HepG2 (cell line): ENCODE measurements around the gene WNK1. TPM values are rescaled to one million over a fixed set of nuclear protein-coding genes. Genes with fewer than 3 reads are reported as not detected.

Experiments
- ATRX ChIP-seq: sonication (generic); formaldehyde crosslinking; IDR thresholded peaks from 2 replicates; pipeline ENCODE4 v1.4.0; 2020; ENCODE audit warnings: missing genetic modification reagents, borderline replicate concordance
- FOXA1 ChIP-seq, 2 experiments: fragments of 450-650 bp in 1 of 2; sonication (generic) in 1 of 2; formaldehyde crosslinking in 1 of 2; IDR thresholded peaks; 2 replicates each; pipeline versions ENCODE4 v1.4.0 to v1.6.1; 2016 to 2020; ENCODE audit warnings: missing genetic modification reagents in 1 of 2
- IRX3 ChIP-seq: sonication (generic); formaldehyde crosslinking; IDR thresholded peaks from 2 replicates; pipeline ENCODE4 v1.8.1; 2023; ENCODE audit warnings: mild to moderate bottlenecking, low read depth, missing genetic modification reagents, borderline replicate concordance
- RNF219 ChIP-seq: sonication (generic); formaldehyde crosslinking; IDR thresholded peaks from 2 replicates; pipeline ENCODE4 v1.5.0; 2020; ENCODE audit warnings: mild to moderate bottlenecking, missing genetic modification reagents
- SP4 ChIP-seq: sonication (generic); formaldehyde crosslinking; IDR thresholded peaks from 2 replicates; pipeline ENCODE4 v1.8.1; 2023; ENCODE audit warnings: mild to moderate bottlenecking, missing genetic modification reagents
- ZBTB2 ChIP-seq: sonication (generic); formaldehyde crosslinking; IDR thresholded peaks from 2 replicates; pipeline ENCODE4 v1.8.0; 2022; ENCODE audit warnings: low read depth, missing genetic modification reagents
- ZHX2 ChIP-seq, 2 experiments: sonication (generic) in 1 of 2; formaldehyde crosslinking in 1 of 2; IDR thresholded peaks; 2 replicates each; pipeline versions ENCODE4 v1.6.1 to v1.9.0; 2014 to 2022; ENCODE audit warnings: antibody characterized with exemption in 1 of 2, borderline replicate concordance in 1 of 2, inconsistent platforms in 1 of 2, low read depth in 1 of 2, missing genetic modification reagents in 1 of 2
- ZNF276 ChIP-seq: sonication (generic); formaldehyde crosslinking; IDR thresholded peaks from 2 replicates; pipeline ENCODE4 v1.4.0; 2020; ENCODE audit warnings: mild to moderate bottlenecking, low read depth, missing genetic modification reagents
- polyA plus RNA-seq, 8 experiments: library from polyadenylated mRNA; depleted of rRNA in 3 of 8; stranded (reverse) in 7 of 8; unstranded in 1 of 8; fragments of >200 nt; fragmentation: Illumina TruSeq in 4 of 8; extraction: Trizol in 4 of 8; gene quantifications; 2 replicates each; pipeline versions ENCODE4 v1.2.1 to v1.2.3, GENCODE V29; 2011 to 2016; ENCODE audit warnings: low read depth in 4 of 8, missing spikeins in 1 of 8, mixed read lengths in 1 of 8; ENCODE audit not compliant: insufficient read depth in 1 of 8
- total RNA-seq, 5 experiments: library from RNA; depleted of rRNA; stranded (reverse); fragments of >200 nt; fragmentation: Illumina TruSeq; extraction: Trizol; gene quantifications; 2 replicates each; pipeline ENCODE4 v1.2.3, GENCODE V29; 2016; ENCODE audit warnings: low read depth in 1 of 5
- TF ChIP-seq, protein P1 (sequence below): sonication (generic); formaldehyde crosslinking; IDR thresholded peaks from 2 replicates; pipeline ENCODE4 v1.8.0; 2023; ENCODE audit warnings: mild to moderate bottlenecking, missing genetic modification reagents

WNK1 gene
- total and polyA plus RNA-seq, 2 of the 13 experiments (the other 11 are each of a cell fraction or from before 2014, with no cell fraction given) = 31.1 to 54.8 TPM

DNA sequence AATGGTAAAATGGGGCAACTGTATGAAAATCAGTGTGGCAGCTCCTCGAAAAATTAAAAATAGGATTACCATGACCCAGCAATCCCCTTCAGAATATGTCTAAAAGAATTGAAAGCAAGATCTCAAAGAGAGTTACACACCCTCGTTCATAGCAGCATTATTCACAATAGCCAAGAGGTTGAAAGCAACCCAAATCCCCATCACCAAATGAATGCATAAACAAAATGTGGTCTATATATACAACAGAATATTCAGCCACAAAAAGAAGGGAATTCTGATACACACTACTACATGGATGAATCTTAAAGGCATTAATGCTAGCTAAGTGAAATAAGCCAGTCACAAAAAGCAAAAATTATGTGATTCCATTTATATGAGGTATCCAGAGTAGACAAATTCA is 169.9 kb downstream of the WNK1 start (continued):
- TF ChIP-seq IRX3 (CRISPR knock-in tag) (no peak), FOXA1 (IDR thresholded peaks at IDR 0.05) (no peak), FOXA1 (CRISPR knock-in tag; IDR thresholded peaks at IDR 0.05) (no peak), RNF219 (CRISPR knock-in tag) (no peak), ZHX2 (IDR thresholded peaks at IDR 0.05; ENCODE audit: low read depth) (no peak), ZHX2 (CRISPR knock-in tag; IDR thresholded peaks at IDR 0.05; ENCODE audit: borderline replicate concordance) (no peak), ZBTB2 (CRISPR knock-in tag) (no peak), ATRX (CRISPR knock-in tag) (no peak), ZNF276 (CRISPR knock-in tag) (no peak), SP4 (CRISPR knock-in tag) (no peak)
- TF ChIP-seq, protein P1, sequence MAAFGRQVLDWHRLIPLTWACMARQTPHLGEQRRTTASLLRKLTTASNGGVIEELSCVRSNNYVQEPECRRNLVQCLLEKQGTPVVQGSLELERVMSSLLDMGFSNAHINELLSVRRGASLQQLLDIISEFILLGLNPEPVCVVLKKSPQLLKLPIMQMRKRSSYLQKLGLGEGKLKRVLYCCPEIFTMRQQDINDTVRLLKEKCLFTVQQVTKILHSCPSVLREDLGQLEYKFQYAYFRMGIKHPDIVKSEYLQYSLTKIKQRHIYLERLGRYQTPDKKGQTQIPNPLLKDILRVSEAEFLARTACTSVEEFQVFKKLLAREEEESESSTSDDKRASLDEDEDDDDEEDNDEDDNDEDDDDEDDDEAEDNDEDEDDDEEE = no peak
